HG03060 (cell line): ENCODE data around the gene LEMD3.
"Not testable (repeated sequence)": the region's sequence is repeated elsewhere in the genome, so short reads cannot be mapped to it uniquely, and the experiment has no call there.

Source experiments
- ATAC-seq: cut with Tn5 transposase; IDR thresholded peaks from one replicate; pipeline ENCODE4 v1.9.1; 2021; ENCODE audit warnings: low read depth, moderate number of reproducible peaks; ENCODE audit not compliant: unreplicated experiment

The LEMD3 gene

DNA sequence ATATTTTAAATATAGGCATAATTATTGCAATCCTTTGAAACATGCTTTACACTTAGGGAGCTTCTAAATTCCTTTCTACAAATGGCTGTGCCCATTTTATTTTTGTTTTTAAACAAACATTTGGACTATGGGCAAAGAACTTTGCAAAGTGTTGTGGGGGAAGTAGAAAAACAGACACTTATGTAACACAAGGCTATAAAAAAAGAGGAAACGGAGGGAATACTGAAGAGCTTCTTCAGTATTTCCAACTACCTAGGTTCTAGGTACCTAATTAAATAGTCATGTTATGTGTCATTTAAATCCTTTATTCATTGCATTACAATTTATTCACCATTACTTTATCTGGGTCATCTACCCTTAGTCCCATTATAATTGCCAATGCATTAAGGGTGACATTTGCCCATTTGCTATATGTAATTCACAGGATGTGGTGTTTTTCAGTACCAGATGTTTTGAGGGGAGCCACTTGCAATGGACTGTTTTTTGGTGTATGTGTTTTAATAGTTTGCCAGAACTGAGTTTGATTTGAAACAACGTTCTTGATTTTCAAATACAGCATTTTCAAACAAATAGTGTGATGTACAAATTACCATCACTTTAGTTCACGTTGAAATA is 107.6 kb downstream of the LEMD3 start:
- no peak for ATAC-seq

- no peak for ATAC-seq
Observed at GRCh38 chr12:65277994-65278575, 108.7 kb downstream of the LEMD3 start.

- ATAC-seq, result no peak
Observed at GRCh38 chr12:65278576-65279368, 109.4 kb downstream of the LEMD3 start, which contains the start of gene MSRB3. Gene MSRB3 (plus strand): TSS chr12:65278683. CDS start chr12:65308580, 29,897 bp downstream.

- ATAC-seq, result no peak
Observed at GRCh38 chr12:65279369-65280112, 110.2 kb downstream of the LEMD3 start.

- ATAC-seq, result no peak
Observed at GRCh38 chr12:65280306-65280705, 110.9 kb downstream of the LEMD3 start.

GRCh38 chr12:65282840-65283239 is 113.5 kb downstream of the LEMD3 start:
- ATAC-seq, result no peak

- ATAC-seq, result not testable (repeated sequence)
Observed at GRCh38 chr12:65285532-65285931, 116.1 kb downstream of the LEMD3 start.

- no peak for ATAC-seq
Observed at GRCh38 chr12:65287426-65287825, 118.0 kb downstream of the LEMD3 start.

DNA sequence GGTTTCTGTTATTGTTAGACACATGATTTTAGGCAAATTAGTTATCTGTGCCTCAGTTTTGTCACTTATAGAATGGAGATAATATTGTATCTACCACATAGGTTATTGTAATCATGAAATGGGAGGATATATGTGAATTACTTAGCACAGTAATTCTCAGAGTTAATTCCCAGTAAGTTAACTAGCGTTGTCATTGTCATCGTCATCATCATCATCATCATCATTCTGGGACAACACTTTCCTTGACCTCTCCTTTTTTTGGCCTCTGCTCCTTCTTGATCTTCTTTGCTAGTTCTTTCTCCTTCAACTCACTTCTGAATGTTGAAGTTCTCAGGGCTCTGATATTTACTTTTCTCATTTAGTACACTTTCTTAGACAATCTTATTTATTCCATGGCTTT is 122.9 kb downstream of the LEMD3 start:
- no peak for ATAC-seq

DNA sequence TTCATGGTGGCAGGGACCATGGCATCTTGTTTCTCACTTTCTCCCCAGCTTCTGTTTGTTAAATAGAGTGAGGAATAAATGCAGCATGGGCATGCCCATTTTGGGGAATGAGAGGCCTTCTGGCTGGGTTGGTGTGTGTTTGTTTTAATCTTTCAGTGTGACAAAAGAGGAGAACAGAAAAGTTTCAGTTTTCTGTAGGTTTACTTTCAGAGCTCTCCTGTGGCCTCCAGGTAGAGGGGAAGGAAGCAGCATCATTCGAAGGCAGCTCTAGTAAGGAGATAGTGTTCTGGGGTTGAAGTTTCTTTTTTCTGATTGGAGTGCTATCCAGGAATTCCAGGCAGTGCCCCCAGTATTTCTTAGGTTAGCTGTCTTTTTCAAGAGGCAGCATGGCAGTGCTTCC is 124.4 kb downstream of the LEMD3 start:
- no peak for ATAC-seq

- no peak for ATAC-seq
Observed at GRCh38 chr12:65294641-65295262, 125.4 kb downstream of the LEMD3 start.

- ATAC-seq, result no peak
Observed at GRCh38 chr12:65296508-65297265, 127.3 kb downstream of the LEMD3 start.
